Stimulated activated CD8-positive, alpha-beta memory T cell treated with anti-CD3 and anti-CD28 coated beads, Interleukin-12 subunit alpha, Interleukin-12 subunit beta, amount 100 ng/mL, for 4 hours (primary cell): ENCODE results near the gene SEMA4A.
"Not testable (repeated sequence)": the region's sequence is repeated elsewhere in the genome, so short reads cannot be mapped to it uniquely, and the experiment has no call there.

Experiments
- DNase-seq: peaks from one replicate; pipeline ENCODE4 v3.0.0-alpha.2; 2020; ENCODE audit warnings: low read depth

Gene SEMA4A

GRCh38 chr1:156194300-156194652, 40.9 kb downstream of the SEMA4A start:
- no peak for DNase-seq

- DNase-seq: no peak
Observed at GRCh38 chr1:156195853-156196252, 42.5 kb downstream of the SEMA4A start.

- DNase-seq: no peak
Observed at GRCh38 chr1:156196445-156196844, 43.1 kb downstream of the SEMA4A start.

- DNase-seq: no peak
Observed at GRCh38 chr1:156198831-156199349, 45.5 kb downstream of the SEMA4A start.

- no peak for DNase-seq
Observed at GRCh38 chr1:156200044-156200443, 46.7 kb downstream of the SEMA4A start.

- DNase-seq: no peak
Observed at GRCh38 chr1:156203331-156203730, 49.9 kb downstream of the SEMA4A start.

GRCh38 chr1:156204686-156205085, 51.3 kb downstream of the SEMA4A start:
- DNase-seq: no peak

GRCh38 chr1:156211243-156211642, 57.9 kb downstream of the SEMA4A start:
- no peak for DNase-seq

GRCh38 chr1:156212130-156212529, 58.7 kb downstream of the SEMA4A start:
- no peak for DNase-seq

GRCh38 chr1:156212833-156213643, 59.7 kb downstream of the SEMA4A start, which contains the start of gene PMF1:
TSS of gene PMF1 (plus strand) at chr1:156213007. CDS start at chr1:156213016, 9 bp downstream.
- peak; percentile 89 for DNase-seq

GRCh38 chr1:156213644-156213966, 60.2 kb downstream of the SEMA4A start:
- no peak for DNase-seq

GRCh38 chr1:156214024-156214748, 60.8 kb downstream of the SEMA4A start:
- no peak for DNase-seq

- not testable (repeated sequence) for DNase-seq
Observed at GRCh38 chr1:156216361-156217086, 63.1 kb downstream of the SEMA4A start.

- no peak for DNase-seq
Observed at GRCh38 chr1:156217871-156218270, 64.5 kb downstream of the SEMA4A start.

GRCh38 chr1:156220226-156220625, 66.8 kb downstream of the SEMA4A start:
- no peak for DNase-seq

- no peak for DNase-seq
Observed at GRCh38 chr1:156221986-156222692, 68.8 kb downstream of the SEMA4A start.

GRCh38 chr1:156225677-156226014, 72.3 kb downstream of the SEMA4A start:
- DNase-seq: no peak

GRCh38 chr1:156226116-156226538, 72.7 kb downstream of the SEMA4A start:
- DNase-seq: no peak

- no peak for DNase-seq
Observed at GRCh38 chr1:156226782-156227181, 73.4 kb downstream of the SEMA4A start.
